GM23338 (cell line): Measurements from ENCODE around the gene TMCO1. TPM values are rescaled to one million over a fixed set of nuclear protein-coding genes. Genes with fewer than 3 reads are reported as not detected.

Experiments
- ATAC-seq: fragments of 200-7000 bp; cut with Tn5 transposase; 3 replicates; pipeline ENCODE4 v1.9.1; 2020
- DNase-seq: peaks from one replicate; pipeline ENCODE4 v3.0.0-alpha.2; 2015; ENCODE audit warnings: low spot score
- H2AFZ ChIP-seq: fragments of 200-600 bp; sonication (generic); 2 replicates; pipeline ENCODE4 v1.8.0; 2016; ENCODE audit warnings: antibody characterized with exemption, mild to moderate bottlenecking, moderate library complexity
- H3F3A ChIP-seq: fragments of 200-600 bp; sonication (generic); replicated peaks from 2 replicates; pipeline ENCODE4 v1.8.0; 2017; ENCODE audit warnings: antibody characterized with exemption, mixed run types, low read depth
- H3K27ac ChIP-seq: fragments of 200-600 bp; sonication (generic); 2 replicates; pipeline ENCODE4 v1.6.1; 2016; ENCODE audit warnings: low read depth
- H3K27me3 ChIP-seq: fragments of 200-600 bp; sonication (generic); 2 replicates; pipeline ENCODE4 v1.8.0; 2016; ENCODE audit warnings: mild to moderate bottlenecking, mixed run types, moderate library complexity; ENCODE audit not compliant: insufficient read depth
- H3K36me3 ChIP-seq: fragments of 200-600 bp; sonication (generic); 2 replicates; pipeline ENCODE4 v1.8.0; 2016; ENCODE audit warnings: mild to moderate bottlenecking; ENCODE audit not compliant: insufficient read depth
- H3K4me1 ChIP-seq: fragments of 200-600 bp; sonication (generic); 2 replicates; pipeline ENCODE4 v1.8.0; 2016; ENCODE audit warnings: mild to moderate bottlenecking, moderate library complexity; ENCODE audit not compliant: insufficient read depth
- H3K4me2 ChIP-seq: fragments of 200-600 bp; sonication (generic); 2 replicates; pipeline ENCODE4 v1.7.1; 2017; ENCODE audit warnings: mixed run types
- H3K4me3 ChIP-seq: fragments of 200-600 bp; sonication (generic); 2 replicates; pipeline ENCODE4 v1.6.1; 2016; ENCODE audit warnings: mixed run types
- H3K79me2 ChIP-seq: fragments of 200-600 bp; sonication (generic); replicated peaks from 2 replicates; pipeline ENCODE4 v1.8.0; 2017; ENCODE audit warnings: mild to moderate bottlenecking; ENCODE audit not compliant: insufficient read depth
- H3K9me2 ChIP-seq: fragments of 200-600 bp; sonication (generic); 2 replicates; pipeline ENCODE4 v1.8.0; 2017; ENCODE audit not compliant: insufficient read depth
- H4K20me1 ChIP-seq: fragments of 200-600 bp; sonication (generic); replicated peaks from 2 replicates; pipeline ENCODE4 v1.8.0; 2017; ENCODE audit warnings: mild to moderate bottlenecking; ENCODE audit not compliant: insufficient read depth
- H3K27ac Mint-ChIP-seq: 2 replicates; pipeline ENCODE4 v1.8.0; 2020; ENCODE audit warnings: inconsistent platforms, mild to moderate bottlenecking, moderate library complexity, mixed read lengths
- H3K27me3 Mint-ChIP-seq: 3 replicates; pipeline ENCODE4 v1.8.0; 2022; ENCODE audit warnings: low read depth, mild to moderate bottlenecking, moderate library complexity, mixed read lengths, inconsistent platforms; ENCODE audit not compliant: insufficient read depth, poor library complexity
- H3K36me3 Mint-ChIP-seq: 3 replicates; pipeline ENCODE4 v1.8.0; 2021; ENCODE audit warnings: low read depth, mild to moderate bottlenecking, inconsistent platforms, moderate library complexity, mixed read lengths
- H3K4me1 Mint-ChIP-seq: 3 replicates; pipeline ENCODE4 v1.8.0; 2020; ENCODE audit warnings: mild to moderate bottlenecking, inconsistent platforms, mixed read lengths
- H3K4me3 Mint-ChIP-seq: 3 replicates; pipeline ENCODE4 v1.8.0; 2021; ENCODE audit warnings: moderate library complexity, mild to moderate bottlenecking, inconsistent platforms, mixed read lengths
- H3K9me3 Mint-ChIP-seq: 3 replicates; pipeline ENCODE4 v1.8.0; 2020; ENCODE audit warnings: moderate library complexity, mild to moderate bottlenecking, inconsistent platforms, mixed read lengths
- CREB1 ChIP-seq: fragments of 250-450 bp; sonication (Bioruptor Pico); IDR thresholded peaks from 2 replicates; pipeline ENCODE4 v1.5.0; 2020; ENCODE audit warnings: low read depth, mild to moderate bottlenecking, moderate library complexity
- ETS1 ChIP-seq: IDR thresholded peaks from 2 replicates; pipeline ENCODE4 v1.6.1; 2016; ENCODE audit warnings: antibody characterized with exemption
- EZH2 ChIP-seq: fragments of 200-600 bp; sonication (generic); IDR thresholded peaks from one replicate; pipeline ENCODE4 v1.8.0; 2017; ENCODE audit warnings: antibody characterized with exemption, mild to moderate bottlenecking, low read depth; ENCODE audit not compliant: unreplicated experiment
- EZH2phosphoT487 ChIP-seq: fragments of 200-600 bp; sonication (generic); IDR thresholded peaks from one replicate; pipeline ENCODE4 v1.8.1; 2018; ENCODE audit warnings: antibody characterized with exemption; ENCODE audit not compliant: unreplicated experiment
- JUNB ChIP-seq: IDR thresholded peaks from one replicate; pipeline ENCODE4 v1.6.1; 2016; ENCODE audit warnings: antibody characterized with exemption; ENCODE audit not compliant: unreplicated experiment
- NANOG ChIP-seq: IDR thresholded peaks from 2 replicates; pipeline ENCODE4 v1.6.1; 2016; ENCODE audit warnings: antibody characterized with exemption, borderline replicate concordance
- POLR2AphosphoS5 ChIP-seq: IDR thresholded peaks from 2 replicates; pipeline ENCODE4 v1.6.1; 2016; ENCODE audit warnings: antibody characterized with exemption, low read depth
- STAT1 ChIP-seq: IDR thresholded peaks from one replicate; pipeline ENCODE4 v1.6.1; 2016; ENCODE audit warnings: antibody characterized with exemption; ENCODE audit not compliant: unreplicated experiment
- ZNF114 ChIP-seq: fragments of 250-450 bp; sonication (Bioruptor Pico); IDR thresholded peaks from 2 replicates; pipeline ENCODE4 v1.5.0; 2020; ENCODE audit warnings: mild to moderate bottlenecking, moderate library complexity
- ZNF331 ChIP-seq: fragments of 250-450 bp; sonication (Bioruptor Pico); IDR thresholded peaks from 2 replicates; pipeline ENCODE4 v1.5.0; 2020; ENCODE audit warnings: low read depth, mild to moderate bottlenecking, moderate library complexity
- polyA plus RNA-seq: library from polyadenylated mRNA; unstranded; fragments of >200 nt; fragmentation: Nextera tagmentation; extraction: Ambion mirVana; gene quantifications from 2 replicates; pipeline ENCODE4 v1.2.1, GENCODE V29; 2016
- total RNA-seq: library from RNA; depleted of rRNA; stranded (reverse); fragments of >200 nt; shearing (Covaris generic); gene quantifications from 2 replicates; pipeline ENCODE4 v1.2.3, GENCODE V29; 2014
- TF ChIP-seq, protein P1 (sequence below), 2 experiments: fragments of 200-600 bp in 1 of 2; sonication (generic) in 1 of 2; conservative IDR thresholded peaks; 2 replicates each; pipeline versions ENCODE4 v1.5.1 to v1.6.1; 2016 to 2017; ENCODE audit warnings: antibody characterized with exemption in 2 of 2, low read depth in 2 of 2, mild to moderate bottlenecking in 2 of 2, moderate library complexity in 1 of 2
- TF ChIP-seq, protein P2 (sequence below): IDR thresholded peaks from one replicate; pipeline ENCODE4 v1.6.1; 2018; ENCODE audit warnings: antibody characterized with exemption; ENCODE audit not compliant: unreplicated experiment

The TMCO1 gene
- total and polyA plus RNA-seq, 2 experiments from 2014 or later = 38.3 to 116 TPM

- peaks cover 6% of the 10 kb centered on the region for H3K36me3 ChIP-seq
- ATAC-seq (peak; percentile 97), DNase-seq (peak; percentile 92)
- peak within 1 kb of the TSS; percentile 99 for H2AFZ ChIP-seq
- H3K4me1 ChIP-seq = peaks cover 8% of the 10 kb centered on the region; the same call in 1 of the 2 replicates
- Mint-ChIP-seq H3K27me3 (peaks cover 3% of the 10 kb centered on the region), H3K9me3 (0 out of 3 replicates have a peak, but pooled peaks cover 4% of the 10 kb centered on the region), H3K27ac (peak within 1 kb of the TSS; percentile 91), H3K4me1 (peaks cover 8% of the 10 kb centered on the region), H3K36me3 (peaks cover 18% of the 10 kb centered on the region; the same call in 2 of the 3 replicates), H3K4me3 (peak within 1 kb of the TSS; percentile 96)
- H3K4me3 ChIP-seq = peak within 1 kb of the TSS; percentile 98
- H3K4me2 ChIP-seq = peak within 1 kb of the TSS; percentile 83
- no peaks in the 10 kb centered on the region for H3K9me2 ChIP-seq
- no peak for TF ChIP-seq NANOG
- TF ChIP-seq, protein P1, sequence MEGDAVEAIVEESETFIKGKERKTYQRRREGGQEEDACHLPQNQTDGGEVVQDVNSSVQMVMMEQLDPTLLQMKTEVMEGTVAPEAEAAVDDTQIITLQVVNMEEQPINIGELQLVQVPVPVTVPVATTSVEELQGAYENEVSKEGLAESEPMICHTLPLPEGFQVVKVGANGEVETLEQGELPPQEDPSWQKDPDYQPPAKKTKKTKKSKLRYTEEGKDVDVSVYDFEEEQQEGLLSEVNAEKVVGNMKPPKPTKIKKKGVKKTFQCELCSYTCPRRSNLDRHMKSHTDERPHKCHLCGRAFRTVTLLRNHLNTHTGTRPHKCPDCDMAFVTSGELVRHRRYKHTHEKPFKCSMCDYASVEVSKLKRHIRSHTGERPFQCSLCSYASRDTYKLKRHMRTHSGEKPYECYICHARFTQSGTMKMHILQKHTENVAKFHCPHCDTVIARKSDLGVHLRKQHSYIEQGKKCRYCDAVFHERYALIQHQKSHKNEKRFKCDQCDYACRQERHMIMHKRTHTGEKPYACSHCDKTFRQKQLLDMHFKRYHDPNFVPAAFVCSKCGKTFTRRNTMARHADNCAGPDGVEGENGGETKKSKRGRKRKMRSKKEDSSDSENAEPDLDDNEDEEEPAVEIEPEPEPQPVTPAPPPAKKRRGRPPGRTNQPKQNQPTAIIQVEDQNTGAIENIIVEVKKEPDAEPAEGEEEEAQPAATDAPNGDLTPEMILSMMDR (conservative IDR thresholded peaks at IDR 0.05; ENCODE audit: low read depth in 2 of 2) = peak; percentile 52 to 60
- TF ChIP-seq POLR2AphosphoS5 = peak; percentile 98
- peak within 1 kb of the TSS; percentile 97 for H3K27ac ChIP-seq
- no peaks in the 10 kb centered on the region for H3K27me3 ChIP-seq
- H3K79me2 ChIP-seq = peaks cover 46% of the 10 kb centered on the region
- H3F3A ChIP-seq = peaks cover 5% of the 10 kb centered on the region
- H4K20me1 ChIP-seq = no peaks in the 10 kb centered on the region; the same call in 1 of the 2 replicates
Observed at GRCh38 chr1:165697881-165698760, 70.5 kb downstream of the TMCO1 start, which contains the start of gene ALDH9A1. Gene ALDH9A1, minus strand, starts transcription at chr1:165698562. Its CDS starts 4 bp downstream, at chr1:165698558.

- Histone ChIP-seq H2AFZ (no peak overlapping the region), H3K27ac (peak overlapping the region; percentile 97), H3K36me3 (peaks cover 6% of the 10 kb centered on the region), H3K27me3 (no peaks in the 10 kb centered on the region), H3K4me2 (peak overlapping the region; percentile 83), H3K4me1 (peaks cover 8% of the 10 kb centered on the region; the same call in 1 of the 2 replicates), H3K79me2 (peaks cover 52% of the 10 kb centered on the region), H3K9me2 (no peaks in the 10 kb centered on the region), H3F3A (peaks cover 5% of the 10 kb centered on the region), H3K4me3 (peak overlapping the region; percentile 98), H4K20me1 (no peaks in the 10 kb centered on the region; the same call in 1 of the 2 replicates)
- Mint-ChIP-seq H3K27me3 (peaks cover 3% of the 10 kb centered on the region), H3K4me3 (peak overlapping the region; percentile 96), H3K27ac (peak overlapping the region; percentile 91; the same call in 1 of the 2 replicates), H3K9me3 (0 out of 3 replicates have a peak, but pooled peaks cover 4% of the 10 kb centered on the region), H3K36me3 (peaks cover 22% of the 10 kb centered on the region; the same call in 2 of the 3 replicates), H3K4me1 (peaks cover 8% of the 10 kb centered on the region)
- DNase-seq (no peak), ATAC-seq (no peak)
- TF ChIP-seq CREB1 (no peak), ETS1 (no peak), NANOG (no peak), ZNF114 (no peak), ZNF331 (no peak), STAT1 (no peak), EZH2phosphoT487 (no peak), EZH2 (no peak), JUNB (no peak)
- TF ChIP-seq, protein P2, sequence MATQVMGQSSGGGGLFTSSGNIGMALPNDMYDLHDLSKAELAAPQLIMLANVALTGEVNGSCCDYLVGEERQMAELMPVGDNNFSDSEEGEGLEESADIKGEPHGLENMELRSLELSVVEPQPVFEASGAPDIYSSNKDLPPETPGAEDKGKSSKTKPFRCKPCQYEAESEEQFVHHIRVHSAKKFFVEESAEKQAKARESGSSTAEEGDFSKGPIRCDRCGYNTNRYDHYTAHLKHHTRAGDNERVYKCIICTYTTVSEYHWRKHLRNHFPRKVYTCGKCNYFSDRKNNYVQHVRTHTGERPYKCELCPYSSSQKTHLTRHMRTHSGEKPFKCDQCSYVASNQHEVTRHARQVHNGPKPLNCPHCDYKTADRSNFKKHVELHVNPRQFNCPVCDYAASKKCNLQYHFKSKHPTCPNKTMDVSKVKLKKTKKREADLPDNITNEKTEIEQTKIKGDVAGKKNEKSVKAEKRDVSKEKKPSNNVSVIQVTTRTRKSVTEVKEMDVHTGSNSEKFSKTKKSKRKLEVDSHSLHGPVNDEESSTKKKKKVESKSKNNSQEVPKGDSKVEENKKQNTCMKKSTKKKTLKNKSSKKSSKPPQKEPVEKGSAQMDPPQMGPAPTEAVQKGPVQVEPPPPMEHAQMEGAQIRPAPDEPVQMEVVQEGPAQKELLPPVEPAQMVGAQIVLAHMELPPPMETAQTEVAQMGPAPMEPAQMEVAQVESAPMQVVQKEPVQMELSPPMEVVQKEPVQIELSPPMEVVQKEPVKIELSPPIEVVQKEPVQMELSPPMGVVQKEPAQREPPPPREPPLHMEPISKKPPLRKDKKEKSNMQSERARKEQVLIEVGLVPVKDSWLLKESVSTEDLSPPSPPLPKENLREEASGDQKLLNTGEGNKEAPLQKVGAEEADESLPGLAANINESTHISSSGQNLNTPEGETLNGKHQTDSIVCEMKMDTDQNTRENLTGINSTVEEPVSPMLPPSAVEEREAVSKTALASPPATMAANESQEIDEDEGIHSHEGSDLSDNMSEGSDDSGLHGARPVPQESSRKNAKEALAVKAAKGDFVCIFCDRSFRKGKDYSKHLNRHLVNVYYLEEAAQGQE = no peak
- TF ChIP-seq, protein P1 (conservative IDR thresholded peaks at IDR 0.05; ENCODE audit: low read depth in 2 of 2) = no peak
Observed at GRCh38 chr1:165697491-165697880, 71.2 kb downstream of the TMCO1 start.
